Measurements from ENCODE around the gene HAPLN1. TPM values are rescaled to one million over a fixed set of nuclear protein-coding genes. Genes with fewer than 3 reads are reported as not detected.

The HAPLN1 gene
- total RNA-seq, 1 donor from 2014 or later: not detected

DNA sequence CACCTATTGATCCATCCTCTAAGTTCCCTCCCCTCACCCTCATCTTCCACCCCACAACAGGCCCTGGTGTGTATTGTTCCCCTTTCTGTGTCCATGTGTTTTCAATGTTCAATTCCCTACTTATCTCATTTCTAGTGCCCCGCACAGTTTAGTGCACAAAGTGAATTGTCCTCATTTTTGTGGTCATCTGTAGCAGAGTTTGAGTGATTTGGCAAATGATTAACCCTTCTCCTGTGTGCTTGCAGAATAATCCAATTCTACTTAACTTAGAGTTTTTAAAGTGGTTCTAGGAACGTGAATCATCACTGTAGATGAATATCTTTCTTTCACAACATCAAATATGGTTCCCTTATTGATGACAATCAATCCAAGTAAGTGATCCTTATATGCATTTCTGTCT is 6.3 kb upstream of the HAPLN1 start:
- no peaks in the 10 kb centered on the region for H3K36me3 ChIP-seq
- no peaks in the 10 kb centered on the region for H3K27me3 ChIP-seq
- no peak overlapping the region for H3K27ac ChIP-seq
- no peak for DNase-seq (ENCODE audit: extremely low spot score in 2 of 2)
- no peaks in the 10 kb centered on the region for H3K9me3 ChIP-seq
- TF ChIP-seq, protein P1, sequence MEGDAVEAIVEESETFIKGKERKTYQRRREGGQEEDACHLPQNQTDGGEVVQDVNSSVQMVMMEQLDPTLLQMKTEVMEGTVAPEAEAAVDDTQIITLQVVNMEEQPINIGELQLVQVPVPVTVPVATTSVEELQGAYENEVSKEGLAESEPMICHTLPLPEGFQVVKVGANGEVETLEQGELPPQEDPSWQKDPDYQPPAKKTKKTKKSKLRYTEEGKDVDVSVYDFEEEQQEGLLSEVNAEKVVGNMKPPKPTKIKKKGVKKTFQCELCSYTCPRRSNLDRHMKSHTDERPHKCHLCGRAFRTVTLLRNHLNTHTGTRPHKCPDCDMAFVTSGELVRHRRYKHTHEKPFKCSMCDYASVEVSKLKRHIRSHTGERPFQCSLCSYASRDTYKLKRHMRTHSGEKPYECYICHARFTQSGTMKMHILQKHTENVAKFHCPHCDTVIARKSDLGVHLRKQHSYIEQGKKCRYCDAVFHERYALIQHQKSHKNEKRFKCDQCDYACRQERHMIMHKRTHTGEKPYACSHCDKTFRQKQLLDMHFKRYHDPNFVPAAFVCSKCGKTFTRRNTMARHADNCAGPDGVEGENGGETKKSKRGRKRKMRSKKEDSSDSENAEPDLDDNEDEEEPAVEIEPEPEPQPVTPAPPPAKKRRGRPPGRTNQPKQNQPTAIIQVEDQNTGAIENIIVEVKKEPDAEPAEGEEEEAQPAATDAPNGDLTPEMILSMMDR (IDR thresholded peaks at IDR 0.05): no peak
- TF ChIP-seq POLR2A (IDR thresholded peaks at IDR 0.05): no peak
- intact Hi-C loops (cut with DNase I): no loop called here
- peaks cover 4% of the 10 kb centered on the region for H3K4me1 ChIP-seq
- no peak overlapping the region for H3K4me3 ChIP-seq

DNA sequence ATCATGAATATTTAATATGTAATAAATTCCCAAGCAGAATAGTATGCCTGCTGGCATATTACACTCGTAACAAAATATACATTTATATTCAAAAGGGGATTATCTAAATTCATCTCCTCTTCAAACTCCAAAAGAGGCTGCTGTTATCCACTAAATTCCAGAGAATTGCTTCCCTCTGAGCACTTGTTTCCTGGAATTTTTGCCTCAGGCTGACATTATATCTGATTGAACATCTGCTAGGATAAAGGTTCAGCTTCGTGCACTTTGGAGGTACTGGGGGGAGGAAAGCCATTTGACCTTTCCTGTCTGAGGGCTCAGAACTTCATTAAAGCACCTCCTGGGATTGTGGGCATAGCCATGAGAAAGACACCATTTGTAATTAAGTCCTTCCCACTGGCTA is 4.3 kb upstream of the HAPLN1 start:
- intact Hi-C loops (cut with DNase I): no loop called here
- Histone ChIP-seq H3K27ac (no peak overlapping the region), H3K4me1 (peaks cover 15% of the 10 kb centered on the region), H3K27me3 (no peaks in the 10 kb centered on the region), H3K9me3 (no peaks in the 10 kb centered on the region), H3K4me3 (no peak overlapping the region), H3K36me3 (no peaks in the 10 kb centered on the region)
- TF ChIP-seq POLR2AphosphoS5 (IDR thresholded peaks at IDR 0.05; ENCODE audit: insufficient read depth in 1 of 2, low read depth in 1 of 2): no peak
- no peak for DNase-seq (ENCODE audit: extremely low spot score in 2 of 2)

DNA sequence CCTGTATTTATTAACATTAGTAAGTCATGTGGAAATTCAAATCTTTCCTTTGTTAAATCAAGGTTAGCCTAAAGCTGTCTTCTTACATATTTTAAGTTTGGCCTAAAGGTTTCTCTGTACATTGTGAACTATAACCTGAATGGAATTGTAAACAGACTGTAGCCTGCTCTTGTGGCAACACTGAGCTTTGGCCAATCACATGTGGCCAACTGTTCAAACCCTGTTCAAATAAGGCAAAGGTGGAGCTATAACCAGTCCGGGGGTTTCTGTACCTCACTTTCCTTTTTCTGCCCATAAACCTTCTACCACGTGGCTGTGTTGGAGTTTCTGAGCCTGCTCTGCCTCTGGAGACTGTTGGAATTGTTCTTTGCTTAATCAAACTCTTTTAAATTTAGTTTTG is 3.3 kb upstream of the HAPLN1 start:
- TF ChIP-seq POLR2AphosphoS5 (IDR thresholded peaks at IDR 0.05; ENCODE audit: insufficient read depth in 1 of 2, low read depth in 1 of 2): no peak
- no peak for TF ChIP-seq POLR2A (IDR thresholded peaks at IDR 0.05)
- no peaks in the 10 kb centered on the region for H3K27me3 ChIP-seq
- H3K9me3 ChIP-seq: no peaks in the 10 kb centered on the region
- intact Hi-C loops (cut with DNase I): no loop called here
- no peaks in the 10 kb centered on the region for H3K36me3 ChIP-seq
- DNase-seq (ENCODE audit: extremely low spot score in 2 of 2): no peak
- peaks cover 15% of the 10 kb centered on the region for H3K4me1 ChIP-seq
- no peak overlapping the region for H3K27ac ChIP-seq
- H3K4me3 ChIP-seq: no peak overlapping the region

DNA sequence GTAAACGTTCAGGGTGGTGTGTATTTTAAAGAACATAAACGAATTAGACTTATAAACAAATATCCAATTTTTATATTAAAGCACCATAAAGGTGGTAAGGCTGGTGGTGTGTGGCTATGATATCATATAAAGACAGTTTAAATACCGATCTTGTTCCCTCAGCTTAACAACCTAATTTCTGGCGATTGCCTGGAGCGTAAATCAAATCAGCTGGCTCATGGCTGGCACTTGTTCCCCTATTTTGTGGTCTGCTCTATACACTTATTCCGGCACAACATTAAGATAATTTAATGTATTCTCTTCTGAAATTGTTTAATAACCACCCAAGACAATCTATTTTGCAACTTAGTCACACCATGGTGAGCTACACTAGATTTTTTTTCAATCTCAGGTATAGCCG is 2.4 kb upstream of the HAPLN1 start:
- Histone ChIP-seq H3K27me3 (no peaks in the 10 kb centered on the region), H3K9me3 (no peaks in the 10 kb centered on the region), H3K27ac (no peak overlapping the region), H3K4me1 (peaks cover 15% of the 10 kb centered on the region), H3K4me3 (no peak overlapping the region), H3K36me3 (no peaks in the 10 kb centered on the region)
- TF ChIP-seq POLR2A (IDR thresholded peaks at IDR 0.05): no peak
- TF ChIP-seq, protein P1 (IDR thresholded peaks at IDR 0.05): no peak
- TF ChIP-seq POLR2AphosphoS5 (IDR thresholded peaks at IDR 0.05; ENCODE audit: insufficient read depth in 1 of 2, low read depth in 1 of 2): no peak
- no peak for DNase-seq (ENCODE audit: extremely low spot score in 2 of 2)
- intact Hi-C loops (cut with DNase I): no loop called here

DNA sequence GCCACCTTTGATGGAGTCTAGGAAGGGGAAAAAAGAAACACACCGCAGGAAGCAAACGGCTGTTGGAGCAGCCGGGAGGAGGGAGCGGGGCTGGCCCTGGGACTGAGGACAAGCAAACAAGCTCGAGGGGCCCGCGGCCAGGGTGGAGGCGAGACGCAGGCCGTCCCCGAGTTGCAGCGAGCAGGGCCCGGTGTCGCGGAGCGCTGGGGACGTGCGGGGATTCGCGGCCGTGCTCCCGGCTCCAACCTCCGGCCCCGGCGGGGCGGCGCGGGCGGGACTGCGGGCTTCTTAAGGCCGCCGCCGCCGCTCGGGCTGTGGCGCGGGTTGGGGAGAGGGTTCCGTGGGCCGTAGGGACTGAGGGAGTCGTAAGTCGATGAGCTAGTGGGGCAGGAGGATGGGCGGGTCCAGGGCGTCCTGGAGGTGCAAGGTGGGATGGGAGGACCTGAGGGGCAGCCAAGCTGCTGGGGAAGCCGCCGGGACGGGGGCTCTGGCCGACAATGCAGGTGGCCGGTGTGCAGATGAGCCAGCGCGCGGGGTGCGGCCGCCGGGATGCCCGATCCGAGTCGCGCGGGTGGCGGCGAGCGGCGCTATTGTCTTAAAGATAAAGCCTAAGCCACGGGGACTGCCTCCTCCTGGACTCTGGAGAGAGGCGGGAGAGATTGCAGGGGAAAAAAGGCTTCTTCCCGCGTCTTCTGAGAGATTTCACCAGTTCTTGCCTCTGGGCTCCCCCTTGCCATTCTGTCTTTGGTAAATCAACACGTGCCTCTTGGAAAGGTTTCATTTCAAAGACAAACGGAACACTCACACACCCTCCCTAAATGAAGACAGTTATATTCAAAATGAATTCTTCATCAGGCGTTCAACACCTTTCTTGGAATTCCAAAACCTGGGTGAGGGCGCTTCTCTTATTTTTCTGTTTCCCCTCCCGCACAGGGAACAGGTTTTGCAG is 1.6 kb upstream of the HAPLN1 start:
- peak overlapping the region; percentile 44 to 64 for H3K4me3 ChIP-seq
- H3K27me3 ChIP-seq: no peaks in the 10 kb centered on the region
- intact Hi-C loops (cut with DNase I): no loop called here
- peaks cover 15% of the 10 kb centered on the region for H3K4me1 ChIP-seq
- H3K36me3 ChIP-seq: no peaks in the 10 kb centered on the region
- no peaks in the 10 kb centered on the region for H3K9me3 ChIP-seq
- no peak for TF ChIP-seq POLR2A (IDR thresholded peaks at IDR 0.05)
- TF ChIP-seq, protein P1 (IDR thresholded peaks at IDR 0.05): no peak
- no peak for TF ChIP-seq POLR2AphosphoS5 (IDR thresholded peaks at IDR 0.05; ENCODE audit: insufficient read depth in 1 of 2, low read depth in 1 of 2)
- H3K27ac ChIP-seq: no peak overlapping the region
- no peak for DNase-seq (ENCODE audit: extremely low spot score in 2 of 2)

DNA sequence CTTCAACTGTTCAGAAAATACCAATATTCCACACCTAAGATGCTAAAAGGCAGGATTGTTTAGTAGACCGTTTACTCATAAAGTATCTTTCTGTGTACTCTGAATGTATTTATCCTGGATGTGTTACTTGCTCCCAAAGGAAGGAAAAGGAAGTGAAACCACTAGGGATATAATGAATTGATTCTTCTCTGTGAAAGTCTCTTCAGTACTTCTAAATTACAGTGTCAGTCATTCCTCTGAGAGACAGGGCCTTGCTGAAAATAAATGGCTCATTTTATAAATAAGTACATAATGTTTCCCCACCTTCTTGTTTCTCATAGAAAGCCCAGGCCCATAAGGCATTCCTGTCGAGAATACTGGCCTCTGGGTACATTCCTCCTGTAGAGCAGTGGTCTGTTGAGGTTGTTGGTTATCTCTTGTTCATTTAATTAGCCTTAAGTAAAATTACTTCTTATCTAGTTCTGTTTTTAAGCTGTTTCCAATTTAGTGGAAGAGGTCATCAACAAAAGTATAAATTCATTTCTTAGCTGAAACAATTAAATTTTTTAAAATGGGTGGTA is 1.6 kb downstream of the HAPLN1 start:
- no peaks in the 10 kb centered on the region for H3K9me3 ChIP-seq
- intact Hi-C loops (cut with DNase I): no loop called here
- peaks cover 15% of the 10 kb centered on the region for H3K4me1 ChIP-seq
- H3K4me3 ChIP-seq: no peak overlapping the region
- no peaks in the 10 kb centered on the region for H3K36me3 ChIP-seq
- DNase-seq (ENCODE audit: extremely low spot score in 2 of 2): no peak
- TF ChIP-seq, protein P1 (IDR thresholded peaks at IDR 0.05): no peak
- no peak for TF ChIP-seq POLR2AphosphoS5 (IDR thresholded peaks at IDR 0.05; ENCODE audit: insufficient read depth in 1 of 2, low read depth in 1 of 2)
- no peak for TF ChIP-seq POLR2A (IDR thresholded peaks at IDR 0.05)
- H3K27ac ChIP-seq: no peak overlapping the region
- no peaks in the 10 kb centered on the region for H3K27me3 ChIP-seq

Measured in vagina (tissue), 2 donors.